HG02623 (cell line): ENCODE results near the gene RRP36.
"Not testable (repeated sequence)": the region's sequence is repeated elsewhere in the genome, so short reads cannot be mapped to it uniquely, and the experiment has no call there.

Experiments
- ATAC-seq: cut with Tn5 transposase; IDR thresholded peaks from one replicate; pipeline ENCODE4 v1.9.1; 2021; ENCODE audit warnings: moderate library complexity; ENCODE audit not compliant: unreplicated experiment

Gene RRP36, protein sequence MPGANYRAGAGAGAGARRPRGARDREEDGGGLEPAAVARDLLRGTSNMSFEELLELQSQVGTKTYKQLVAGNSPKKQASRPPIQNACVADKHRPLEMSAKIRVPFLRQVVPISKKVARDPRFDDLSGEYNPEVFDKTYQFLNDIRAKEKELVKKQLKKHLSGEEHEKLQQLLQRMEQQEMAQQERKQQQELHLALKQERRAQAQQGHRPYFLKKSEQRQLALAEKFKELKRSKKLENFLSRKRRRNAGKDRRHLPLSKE

DNA sequence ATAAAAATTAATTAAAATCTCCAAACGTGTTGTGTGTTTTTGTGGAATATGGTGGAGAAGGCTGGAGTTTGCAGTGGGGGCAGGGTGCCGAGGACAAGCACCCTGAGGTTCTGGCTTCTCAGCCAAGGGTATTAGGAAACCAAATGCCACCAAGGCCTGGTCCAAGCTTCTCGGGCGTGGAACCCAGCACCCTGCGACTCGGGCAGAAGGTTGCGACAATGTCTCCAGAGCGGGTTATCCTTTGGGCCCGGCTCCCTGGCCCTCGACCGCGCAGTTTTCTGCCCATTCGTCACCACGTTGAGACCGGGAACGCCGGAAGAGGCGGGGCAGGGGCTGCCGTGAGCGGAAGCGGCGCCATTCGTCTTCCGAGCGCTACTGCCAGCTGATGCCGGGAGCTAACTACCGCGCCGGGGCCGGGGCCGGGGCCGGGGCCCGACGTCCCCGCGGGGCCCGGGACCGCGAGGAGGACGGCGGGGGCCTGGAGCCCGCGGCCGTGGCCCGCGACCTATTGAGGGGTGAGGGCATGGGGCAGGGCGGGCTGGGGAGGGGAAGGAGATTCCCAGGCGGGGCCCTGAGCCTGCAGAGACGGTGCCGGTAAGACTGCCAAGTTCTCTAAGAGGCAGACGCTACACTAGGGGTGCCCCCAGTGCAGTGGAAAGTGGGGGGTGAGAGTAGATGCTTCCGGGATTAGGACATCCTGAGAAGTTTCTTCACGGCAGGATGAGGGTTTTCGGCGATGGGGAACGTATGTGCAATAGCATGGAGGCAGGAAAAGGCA lies at the start of gene RRP36:
TSS of gene RRP36 (plus strand) at position 354 of the 778 bp plus-strand sequence. CDS start at position 386, 32 bp downstream.
- peak; percentile 79 for ATAC-seq

DNA sequence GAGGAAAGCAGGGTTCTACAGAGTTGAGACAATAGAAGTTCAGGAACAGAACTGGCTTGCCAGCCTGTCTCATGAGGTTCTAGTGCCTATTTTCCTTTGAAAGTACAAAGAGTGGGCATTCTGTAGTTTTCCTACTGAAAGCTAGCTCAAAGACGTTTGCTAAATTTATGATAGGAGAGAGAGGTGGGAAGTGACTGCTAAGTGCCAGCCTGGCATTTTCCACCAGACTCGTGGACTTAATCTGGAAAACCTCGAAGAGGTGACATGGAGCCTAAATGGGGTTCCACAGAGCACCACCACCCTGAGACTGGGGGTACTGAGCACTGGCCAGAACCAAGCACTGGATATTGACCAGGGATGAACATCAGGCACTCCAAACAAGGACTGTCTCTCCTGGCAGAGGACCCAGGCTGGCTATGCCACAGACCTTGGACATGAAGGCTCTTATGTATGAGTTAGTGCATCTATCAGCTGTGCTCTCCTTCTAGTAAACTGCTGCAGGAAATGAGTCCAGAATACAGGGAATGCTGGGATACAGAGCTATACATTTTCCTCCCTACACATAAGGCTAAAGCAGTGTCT lies 49.6 kb upstream of the RRP36 start:
- ATAC-seq, result no peak

GRCh38 chr6:42973926-42974325 lies 47.5 kb upstream of the RRP36 start:
- ATAC-seq, result no peak

GRCh38 chr6:42974919-42975505 lies 46.4 kb upstream of the RRP36 start:
- ATAC-seq, result no peak

GRCh38 chr6:42978487-42978838 lies 43.0 kb upstream of the RRP36 start:
- ATAC-seq, result no peak

GRCh38 chr6:42978839-42979522 lies 42.4 kb upstream of the RRP36 start, which contains the start of gene PEX6:
Gene PEX6, minus strand, starts transcription at chr6:42979181. Its CDS starts 31 bp downstream, at chr6:42979150.
- ATAC-seq, result peak; percentile 85

DNA sequence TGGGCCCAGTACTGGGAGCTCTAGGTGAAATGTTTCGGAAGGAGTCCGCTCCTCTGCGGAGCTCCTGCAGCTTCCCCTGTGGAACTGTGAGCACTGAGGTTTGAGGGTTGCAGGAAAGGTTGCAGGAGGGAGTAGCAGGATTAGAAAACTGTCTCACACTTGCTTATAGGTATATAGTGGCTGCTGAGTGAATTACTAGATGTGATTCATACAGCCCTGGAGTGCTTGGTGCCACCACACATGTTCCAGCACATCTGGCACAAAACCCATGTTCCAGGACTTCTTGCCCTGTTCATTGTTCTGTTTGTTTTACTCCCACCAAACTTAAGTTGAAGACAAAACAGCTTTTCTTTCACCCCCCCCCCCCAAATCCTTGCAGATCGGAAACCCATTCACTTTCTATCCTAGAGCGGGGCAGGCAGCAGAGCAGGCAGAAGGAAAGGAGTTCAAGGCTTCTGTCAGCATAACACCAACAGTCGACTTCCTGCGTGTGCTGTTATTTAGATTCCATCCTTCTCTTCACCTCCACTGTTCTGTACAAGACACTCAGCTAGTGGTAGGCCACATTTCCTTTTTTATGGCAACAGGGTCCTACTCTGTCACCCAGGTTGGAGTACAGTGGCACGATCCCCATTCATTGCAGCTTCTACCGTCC lies 41.8 kb upstream of the RRP36 start:
- ATAC-seq, result no peak

GRCh38 chr6:42981836-42982235 lies 39.6 kb upstream of the RRP36 start:
- no peak for ATAC-seq

GRCh38 chr6:42984001-42984923 lies 37.2 kb upstream of the RRP36 start, which contains the start of gene PPP2R5D:
Gene PPP2R5D, plus strand, starts transcription at chr6:42984570. Its CDS starts 108 bp downstream, at chr6:42984678.
- ATAC-seq, result peak; percentile 88

- no peak for ATAC-seq
Observed at GRCh38 chr6:42984924-42985475, 36.4 kb upstream of the RRP36 start.

DNA sequence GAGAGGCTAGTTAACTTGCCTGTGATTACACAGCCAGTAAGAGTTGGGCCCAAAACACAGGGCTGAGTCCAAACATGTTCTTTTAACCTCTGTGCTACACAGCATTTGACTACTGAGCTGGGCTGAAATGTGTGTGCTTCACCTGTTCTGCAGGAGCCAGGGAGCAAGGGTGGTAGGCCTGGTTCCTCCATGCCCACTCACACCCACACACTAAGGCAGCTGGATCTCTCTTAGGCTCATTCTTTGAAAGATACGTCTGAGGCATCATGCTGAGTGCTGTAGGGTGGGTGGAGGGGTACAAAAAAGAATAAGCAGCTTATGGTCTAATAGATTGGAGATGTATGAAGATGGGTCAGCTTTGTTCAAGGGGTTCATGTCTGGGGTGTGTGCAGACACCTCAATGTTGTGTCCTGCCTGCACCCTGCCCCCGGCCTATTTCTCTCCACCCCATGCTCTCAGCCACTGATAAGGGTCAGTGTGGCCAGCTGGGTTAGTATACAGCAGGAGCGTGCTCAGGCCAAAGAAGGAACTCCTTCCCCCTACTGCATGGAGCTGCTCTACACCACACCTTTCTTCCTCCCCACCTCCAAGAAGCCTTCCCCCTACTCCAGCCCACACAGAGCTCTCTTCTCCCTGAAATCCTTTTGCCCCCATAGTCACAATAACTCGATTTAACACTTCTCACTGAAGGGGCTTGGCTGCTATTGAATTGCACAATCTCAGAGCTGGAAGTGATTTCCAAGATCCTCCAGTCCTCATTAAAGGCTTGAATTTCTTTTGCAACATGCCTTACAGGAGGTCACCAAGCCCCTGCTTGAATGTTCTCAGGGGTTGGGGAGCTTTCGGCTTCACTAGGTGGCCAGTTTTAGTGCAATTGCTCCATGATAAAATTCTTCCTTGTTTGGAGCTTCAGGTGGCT lies 33.6 kb upstream of the RRP36 start:
- ATAC-seq, result no peak

GRCh38 chr6:42988486-42989020 lies 32.9 kb upstream of the RRP36 start:
- ATAC-seq, result no peak

DNA sequence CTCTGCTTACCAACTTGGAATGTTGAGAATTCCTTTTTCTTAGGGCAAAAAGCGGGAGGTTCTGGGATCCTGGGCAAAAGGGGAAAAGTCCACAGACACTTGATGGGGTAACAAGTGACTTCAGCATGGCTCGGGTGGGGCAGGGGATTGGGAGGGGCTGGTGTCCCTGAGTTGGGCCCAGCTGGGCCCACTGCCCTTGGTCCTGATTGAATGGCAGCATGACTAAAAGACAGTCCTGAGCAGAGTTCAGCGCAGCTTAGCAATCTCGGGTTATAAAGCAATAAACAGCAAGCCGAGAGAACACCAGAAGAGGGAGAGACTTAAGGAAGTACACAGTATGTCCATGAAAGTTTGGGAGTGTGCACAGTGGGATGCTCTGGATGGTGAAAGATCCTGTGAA lies 31.5 kb upstream of the RRP36 start:
- ATAC-seq, result no peak

DNA sequence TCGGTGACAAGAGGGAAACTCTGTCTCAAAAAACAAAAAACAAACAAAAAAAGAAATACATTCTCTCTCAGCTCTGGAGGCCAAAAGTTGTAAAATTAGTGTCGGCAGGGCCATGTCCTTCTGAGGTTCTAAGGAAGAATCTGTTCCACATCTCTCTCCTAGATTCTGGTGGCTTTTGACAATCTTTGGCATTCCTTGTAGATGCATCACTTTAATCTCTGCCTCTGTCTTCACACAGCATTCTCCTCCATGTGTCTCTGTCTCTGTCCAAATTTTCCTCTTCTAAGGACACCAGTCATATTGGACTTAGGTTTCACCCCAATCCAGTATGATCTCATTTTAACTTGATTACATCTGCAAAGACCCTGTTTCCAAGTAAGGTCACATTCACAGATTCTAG lies 28.0 kb upstream of the RRP36 start:
- no peak for ATAC-seq

DNA sequence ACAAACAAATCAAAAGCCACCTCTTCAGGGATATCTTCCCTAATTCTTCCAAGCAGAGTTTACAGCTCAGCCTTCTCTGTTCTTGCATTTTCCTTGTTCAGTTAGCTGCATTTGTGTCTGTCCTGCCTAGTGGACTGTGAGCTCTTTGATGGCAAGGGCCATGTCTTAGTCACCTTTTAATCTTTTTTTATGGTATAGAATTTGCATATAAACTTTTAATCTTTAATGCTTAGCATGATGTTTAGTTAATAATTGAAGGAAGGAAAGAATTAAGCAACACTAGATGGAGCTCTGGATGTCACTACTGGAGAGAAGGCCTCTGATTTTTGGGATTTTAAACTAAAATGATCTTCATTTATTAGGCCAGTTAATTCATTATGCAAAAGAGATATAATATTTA lies 24.9 kb upstream of the RRP36 start:
- ATAC-seq, result no peak

DNA sequence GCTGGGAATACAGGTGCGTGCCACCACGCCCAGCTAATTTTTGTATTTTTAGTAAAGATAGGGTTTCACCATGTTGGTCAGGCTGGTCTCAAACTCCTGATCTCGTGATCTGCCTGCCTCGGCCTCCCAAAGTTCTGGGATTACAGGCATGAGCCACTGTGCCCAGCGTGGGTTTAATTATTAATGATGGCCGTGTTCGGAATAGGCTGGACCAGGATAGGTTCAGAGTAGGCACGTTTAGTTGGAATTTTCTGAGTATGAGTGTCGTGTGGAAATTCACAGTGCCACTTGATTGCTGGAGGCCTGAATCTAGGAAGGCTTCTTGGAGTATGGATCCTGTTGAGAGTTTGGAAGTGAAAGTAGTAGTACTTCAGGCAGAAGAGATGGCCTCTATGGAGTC lies 23.2 kb upstream of the RRP36 start:
- ATAC-seq, result not testable (repeated sequence)

- no peak for ATAC-seq
Observed at GRCh38 chr6:43001843-43002242, 19.6 kb upstream of the RRP36 start.

- ATAC-seq, result no peak
Observed at GRCh38 chr6:43005844-43006243, 15.6 kb upstream of the RRP36 start.
